Tibial nerve (tissue), 4 donors: Measurements from ENCODE around the gene RGMB. TPM values are rescaled to one million over a fixed set of nuclear protein-coding genes. Genes with fewer than 3 reads are reported as not detected.

Experiments
- DNase-seq, 2 donors: peaks; one replicate each; pipeline ENCODE4 v3.0.0-alpha.2; 2019; ENCODE audit warnings: low spot score in 2 of 2
- H3K27ac ChIP-seq, 4 donors: fragments of 200-600 bp; sonication (generic) in 3 of 4; one replicate each; pipeline ENCODE4 v1.5.1; 2017 to 2019; ENCODE audit warnings: mild to moderate bottlenecking in 1 of 4
- H3K27me3 ChIP-seq, 2 donors: fragments of 200-600 bp; sonication (generic) in 1 of 2; one replicate each; pipeline versions ENCODE4 v1.5.1 to v1.6.0; 2017 to 2019
- H3K36me3 ChIP-seq, 3 donors: fragments of 200-600 bp; sonication (generic); one replicate each; pipeline ENCODE4 v1.5.1; 2018 to 2019
- H3K4me1 ChIP-seq, 4 donors: fragments of 200-600 bp; sonication (generic) in 3 of 4; one replicate each; pipeline ENCODE4 v1.5.1; 2017 to 2019
- H3K4me3 ChIP-seq, 4 donors: fragments of 200-600 bp; sonication (generic) in 3 of 4; one replicate each; pipeline ENCODE4 v1.5.1; 2017 to 2019; ENCODE audit warnings: mild to moderate bottlenecking in 1 of 4, moderate library complexity in 1 of 4
- H3K9me3 ChIP-seq, 4 donors: fragments of 200-600 bp; sonication (generic) in 3 of 4; one replicate each; pipeline ENCODE4 v1.5.1; 2017 to 2019
- EP300 ChIP-seq, 2 donors: sonication (generic); formaldehyde crosslinking; IDR thresholded peaks; one replicate each; pipeline ENCODE4 v1.6.1; 2017; ENCODE audit warnings: antibody characterized with exemption in 2 of 2, mild to moderate bottlenecking in 1 of 2
- POLR2A ChIP-seq, 2 donors: fragments of 450-650 bp; IDR thresholded peaks; one replicate each; pipeline ENCODE4 v1.6.1; 2017; ENCODE audit warnings: antibody characterized with exemption in 2 of 2, mild to moderate bottlenecking in 2 of 2, moderate library complexity in 2 of 2
- WGBS, 2 donors: methylation state at CpG; one replicate each; pipeline ENCODE4 v1.1.5; 2018; 5-methylcytosine and 5-hydroxymethylcytosine counted together
- total RNA-seq, 4 donors: library from RNA; depleted of rRNA; stranded (reverse); fragments of >200 nt; gene quantifications; one replicate each; pipeline ENCODE4 v1.1.0, GENCODE V29; 2016
- TF ChIP-seq, protein P1 (sequence below), 5 experiments: fragments of 200-600 bp in 3 of 5; fragments of 450-650 bp in 2 of 5; sonication (generic) in 3 of 5; IDR thresholded peaks; one replicate each; pipeline ENCODE4 v1.5.1; 2016 to 2019; ENCODE audit warnings: antibody characterized with exemption in 5 of 5, mild to moderate bottlenecking in 3 of 5, moderate library complexity in 2 of 5

Gene RGMB
- total RNA-seq, 4 donors from 2014 or later, result 31.8 to 43.1 (median 36.6) TPM

DNA sequence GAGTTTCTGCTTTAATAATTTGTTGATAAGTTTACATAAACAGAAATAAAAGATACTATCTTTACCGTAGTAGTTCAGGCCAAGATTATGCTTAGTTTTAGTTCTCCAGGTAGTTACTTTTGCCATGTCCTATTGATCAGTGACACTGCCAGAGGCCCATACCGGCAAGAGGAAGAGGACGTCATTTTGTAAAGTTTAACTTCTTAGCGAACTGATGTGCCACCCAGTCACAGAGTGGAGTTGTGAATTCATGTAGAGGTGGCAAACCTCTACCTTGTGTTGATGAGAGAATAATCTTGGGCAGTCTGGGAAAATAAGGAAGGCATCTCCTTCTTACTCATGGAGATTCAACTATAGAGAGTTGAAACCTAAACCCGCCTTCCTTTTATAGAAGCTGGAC lies 21.8 kb downstream of the RGMB start:
- TF ChIP-seq POLR2A (IDR thresholded peaks at IDR 0.05) (no peak), EP300 (IDR thresholded peaks at IDR 0.05) (no peak)
- TF ChIP-seq, protein P1, sequence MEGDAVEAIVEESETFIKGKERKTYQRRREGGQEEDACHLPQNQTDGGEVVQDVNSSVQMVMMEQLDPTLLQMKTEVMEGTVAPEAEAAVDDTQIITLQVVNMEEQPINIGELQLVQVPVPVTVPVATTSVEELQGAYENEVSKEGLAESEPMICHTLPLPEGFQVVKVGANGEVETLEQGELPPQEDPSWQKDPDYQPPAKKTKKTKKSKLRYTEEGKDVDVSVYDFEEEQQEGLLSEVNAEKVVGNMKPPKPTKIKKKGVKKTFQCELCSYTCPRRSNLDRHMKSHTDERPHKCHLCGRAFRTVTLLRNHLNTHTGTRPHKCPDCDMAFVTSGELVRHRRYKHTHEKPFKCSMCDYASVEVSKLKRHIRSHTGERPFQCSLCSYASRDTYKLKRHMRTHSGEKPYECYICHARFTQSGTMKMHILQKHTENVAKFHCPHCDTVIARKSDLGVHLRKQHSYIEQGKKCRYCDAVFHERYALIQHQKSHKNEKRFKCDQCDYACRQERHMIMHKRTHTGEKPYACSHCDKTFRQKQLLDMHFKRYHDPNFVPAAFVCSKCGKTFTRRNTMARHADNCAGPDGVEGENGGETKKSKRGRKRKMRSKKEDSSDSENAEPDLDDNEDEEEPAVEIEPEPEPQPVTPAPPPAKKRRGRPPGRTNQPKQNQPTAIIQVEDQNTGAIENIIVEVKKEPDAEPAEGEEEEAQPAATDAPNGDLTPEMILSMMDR (IDR thresholded peaks at IDR 0.05), result no peak
- WGBS, 2 donors, result 89 to 95% methylated on average over 5 of the region's 5 CpGs
- Histone ChIP-seq H3K27ac (no peak overlapping the region), H3K9me3 (no peaks in the 10 kb centered on the region), H3K36me3 (peaks cover 0 to 17% (median 0%) of the 10 kb centered on the region in 3 donors), H3K4me1 (peaks cover 0 to 32% (median 4%) of the 10 kb centered on the region in 4 donors), H3K4me3 (no peak overlapping the region), H3K27me3 (no peaks in the 10 kb centered on the region)
- DNase-seq, result no peak

DNA sequence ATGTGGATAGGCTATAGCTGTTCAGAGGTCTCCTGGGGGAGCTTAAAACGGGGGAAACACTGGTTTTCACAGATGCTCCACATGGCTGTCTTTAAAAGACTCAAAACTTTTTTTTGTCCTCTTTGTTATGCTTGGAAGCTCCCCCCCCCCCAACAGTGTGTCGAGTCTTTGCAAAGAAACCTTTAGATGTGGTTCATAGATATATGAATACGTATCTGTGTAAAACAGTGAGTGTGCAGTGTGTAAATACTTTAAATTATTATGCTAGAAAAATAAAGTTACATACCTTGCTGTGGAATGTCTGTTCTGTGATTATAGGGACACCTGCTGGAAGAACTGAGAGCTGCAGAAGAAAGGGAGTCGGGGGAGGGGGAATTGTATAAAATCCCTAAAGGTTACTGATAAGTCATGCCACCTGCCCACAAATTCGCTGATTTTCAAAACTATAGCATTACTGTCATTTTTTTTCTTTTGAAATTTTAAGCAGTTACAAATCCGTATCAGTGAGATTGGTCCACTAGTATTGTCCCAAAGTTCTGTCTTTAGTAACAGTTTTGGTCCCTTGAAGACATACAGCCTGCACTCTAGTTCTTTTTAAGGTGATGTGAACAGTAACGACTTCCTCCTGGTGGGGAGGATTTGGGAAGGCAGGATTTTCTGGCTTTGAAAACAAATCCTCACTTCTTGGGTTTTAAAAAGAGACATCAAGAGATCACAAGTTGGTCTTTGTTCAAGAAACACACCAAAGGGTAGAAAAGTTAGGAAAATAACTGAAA lies 22.9 kb downstream of the RGMB start:
- Histone ChIP-seq H3K27me3 (no peaks in the 10 kb centered on the region), H3K27ac (peak overlapping the region in 2 of 4 donors; percentile 8 to 63), H3K4me1 (peaks cover 0 to 21% (median under 1%) of the 10 kb centered on the region in 4 donors), H3K36me3 (peaks cover 0 to 22% (median 0%) of the 10 kb centered on the region in 3 donors), H3K9me3 (no peaks in the 10 kb centered on the region), H3K4me3 (no peak overlapping the region)
- no peak for TF ChIP-seq POLR2A (IDR thresholded peaks at IDR 0.05)
- TF ChIP-seq, protein P1 (IDR thresholded peaks at IDR 0.05), result peak; percentile 57 to 83 (median 73)
- peak in 1 of 2 donors; percentile 80 for DNase-seq
- 4 to 7% methylated on average over 7 of the region's 7 CpGs for WGBS, 2 donors

DNA sequence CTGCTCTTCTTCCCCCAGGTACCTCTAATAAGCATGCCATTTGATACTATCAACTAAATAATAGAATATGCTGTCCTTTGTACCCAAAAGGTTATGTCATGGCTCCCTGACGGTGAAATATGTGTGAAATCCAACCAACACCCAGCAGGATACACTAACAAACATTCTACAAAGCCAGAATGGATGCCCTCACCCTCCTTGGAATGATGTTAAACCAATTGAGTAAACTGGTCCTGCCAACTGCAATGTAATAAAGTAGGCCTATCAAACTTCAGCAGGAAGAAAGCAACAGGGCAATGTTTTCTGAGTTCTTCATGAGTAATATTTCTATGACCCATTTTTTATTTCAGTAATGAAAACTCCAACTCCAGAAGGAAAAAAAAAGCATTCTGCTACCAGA lies 24.9 kb downstream of the RGMB start:
- Histone ChIP-seq H3K4me1 (peaks cover 0 to 15% (median 0%) of the 10 kb centered on the region in 4 donors), H3K27me3 (no peaks in the 10 kb centered on the region), H3K4me3 (no peak overlapping the region), H3K36me3 (peaks cover 0 to 22% (median 0%) of the 10 kb centered on the region in 3 donors), H3K27ac (no peak overlapping the region), H3K9me3 (no peaks in the 10 kb centered on the region)
- 64 to 83% methylated on average over 1 of the region's 1 CpG for WGBS, 2 donors
- DNase-seq, result no peak
- TF ChIP-seq POLR2A (IDR thresholded peaks at IDR 0.05) (no peak), EP300 (IDR thresholded peaks at IDR 0.05) (no peak)
- TF ChIP-seq, protein P1 (IDR thresholded peaks at IDR 0.05), result no peak

DNA sequence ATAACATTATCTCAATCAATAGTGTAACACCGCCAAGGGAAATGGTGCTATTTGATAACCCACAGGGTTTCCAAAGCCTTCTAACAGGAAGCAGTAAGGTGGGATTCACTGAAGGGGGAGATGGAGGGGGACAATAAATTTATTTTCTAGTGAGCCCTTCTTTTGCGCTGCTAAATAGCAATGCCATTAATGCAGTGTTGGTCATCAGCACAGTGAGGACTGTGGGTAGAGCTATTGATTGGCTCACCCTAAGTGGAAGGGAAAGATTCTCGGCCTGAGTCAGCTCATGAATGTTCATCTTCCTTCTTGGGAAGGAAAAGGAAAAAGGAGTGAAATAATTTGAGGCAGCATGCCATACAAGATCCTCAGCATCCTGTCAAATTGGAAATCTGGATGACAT lies 25.4 kb downstream of the RGMB start:
- H3K27ac ChIP-seq, result no peak overlapping the region
- no peak overlapping the region for H3K4me3 ChIP-seq
- TF ChIP-seq, protein P1 (IDR thresholded peaks at IDR 0.05), result no peak
- TF ChIP-seq EP300 (IDR thresholded peaks at IDR 0.05), result no peak
- TF ChIP-seq POLR2A (IDR thresholded peaks at IDR 0.05), result no peak
- no peak for DNase-seq
- H3K9me3 ChIP-seq, result no peaks in the 10 kb centered on the region
- H3K27me3 ChIP-seq, result no peaks in the 10 kb centered on the region
- WGBS, 2 donors, result 95 to 96% methylated on average over 3 of the region's 3 CpGs
- peaks cover 0 to 17% (median 0%) of the 10 kb centered on the region in 3 donors for H3K36me3 ChIP-seq
- H3K4me1 ChIP-seq, result peaks cover 0 to 15% (median 0%) of the 10 kb centered on the region in 4 donors

DNA sequence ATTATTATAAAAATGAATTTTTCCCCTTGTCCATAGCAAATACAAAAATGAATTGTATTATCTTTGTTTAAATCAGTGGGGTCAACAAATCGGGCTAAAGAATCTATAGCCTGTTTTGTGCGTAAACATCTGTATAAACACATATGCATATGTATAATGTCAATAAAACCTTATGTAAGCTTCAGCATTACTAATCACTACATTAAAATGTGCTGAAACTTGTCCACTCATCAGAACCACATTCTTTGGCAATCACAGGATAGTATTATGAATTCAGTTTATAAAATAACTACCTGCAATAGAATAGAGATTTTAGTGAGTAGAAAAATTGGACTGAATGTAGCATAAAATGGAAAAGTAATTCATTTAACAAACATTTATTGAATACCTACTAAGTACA lies 30.6 kb downstream of the RGMB start:
- DNase-seq, result no peak
- no peak overlapping the region for H3K4me3 ChIP-seq
- 85% methylated on average over 2 of the region's 2 CpGs for WGBS, 2 donors
- no peaks in the 10 kb centered on the region for H3K4me1 ChIP-seq
- H3K27me3 ChIP-seq, result no peaks in the 10 kb centered on the region
- TF ChIP-seq EP300 (IDR thresholded peaks at IDR 0.05), result no peak
- no peak for TF ChIP-seq POLR2A (IDR thresholded peaks at IDR 0.05)
- TF ChIP-seq, protein P1 (IDR thresholded peaks at IDR 0.05), result no peak
- H3K36me3 ChIP-seq, result peaks cover 0 to 12% (median 0%) of the 10 kb centered on the region in 3 donors
- peaks cover 0 to 33% (median 7%) of the 10 kb centered on the region in 4 donors for H3K9me3 ChIP-seq
- no peak overlapping the region for H3K27ac ChIP-seq
